Tibial nerve (tissue), 4 donors: ENCODE measurements around the gene MUC5B. TPM values are rescaled to one million over a fixed set of nuclear protein-coding genes. Genes with fewer than 3 reads are reported as not detected.
A peak's percentile ranks its signal among the peaks of the same experiment; 100 is the strongest.
"Not testable (repeated sequence)": the region's sequence is repeated elsewhere in the genome, so short reads cannot be mapped to it uniquely, and the experiment has no call there.

Experiments used
- DNase-seq, 2 donors: peaks; one replicate each; pipeline ENCODE4 v3.0.0-alpha.2; 2019; ENCODE audit warnings: low spot score in 2 of 2
- H3K27ac ChIP-seq, 4 donors: fragments of 200-600 bp; sonication (generic) in 3 of 4; one replicate each; pipeline ENCODE4 v1.5.1; 2017 to 2019; ENCODE audit warnings: mild to moderate bottlenecking in 1 of 4
- H3K27me3 ChIP-seq, 2 donors: fragments of 200-600 bp; sonication (generic) in 1 of 2; one replicate each; pipeline versions ENCODE4 v1.5.1 to v1.6.0; 2017 to 2019
- H3K36me3 ChIP-seq, 3 donors: fragments of 200-600 bp; sonication (generic); one replicate each; pipeline ENCODE4 v1.5.1; 2018 to 2019
- H3K4me1 ChIP-seq, 4 donors: fragments of 200-600 bp; sonication (generic) in 3 of 4; one replicate each; pipeline ENCODE4 v1.5.1; 2017 to 2019
- H3K4me3 ChIP-seq, 4 donors: fragments of 200-600 bp; sonication (generic) in 3 of 4; one replicate each; pipeline ENCODE4 v1.5.1; 2017 to 2019; ENCODE audit warnings: mild to moderate bottlenecking in 1 of 4, moderate library complexity in 1 of 4
- H3K9me3 ChIP-seq, 4 donors: fragments of 200-600 bp; sonication (generic) in 3 of 4; one replicate each; pipeline ENCODE4 v1.5.1; 2017 to 2019
- CTCF ChIP-seq, 5 experiments: fragments of 200-600 bp in 3 of 5; fragments of 450-650 bp in 2 of 5; sonication (generic) in 3 of 5; IDR thresholded peaks; one replicate each; pipeline ENCODE4 v1.5.1; 2016 to 2019; ENCODE audit warnings: antibody characterized with exemption in 5 of 5, mild to moderate bottlenecking in 3 of 5, moderate library complexity in 2 of 5
- EP300 ChIP-seq, 2 donors: sonication (generic); formaldehyde crosslinking; IDR thresholded peaks; one replicate each; pipeline ENCODE4 v1.6.1; 2017; ENCODE audit warnings: antibody characterized with exemption in 2 of 2, mild to moderate bottlenecking in 1 of 2
- POLR2A ChIP-seq, 2 donors: fragments of 450-650 bp; IDR thresholded peaks; one replicate each; pipeline ENCODE4 v1.6.1; 2017; ENCODE audit warnings: antibody characterized with exemption in 2 of 2, mild to moderate bottlenecking in 2 of 2, moderate library complexity in 2 of 2
- WGBS, 2 donors: methylation state at CpG; one replicate each; pipeline ENCODE4 v1.1.5; 2018; 5-methylcytosine and 5-hydroxymethylcytosine counted together
- total RNA-seq, 4 donors: library from RNA; depleted of rRNA; stranded (reverse); fragments of >200 nt; gene quantifications; one replicate each; pipeline ENCODE4 v1.1.0, GENCODE V29; 2016

Gene MUC5B
- total RNA-seq, 4 donors from 2014 or later: under 0.01 to 0.22 TPM; not detected in 2

- Histone ChIP-seq H3K36me3 (no peaks in the 10 kb centered on the region), H3K9me3 (peaks cover 0 to 38% (median 4%) of the 10 kb centered on the region in 4 donors), H3K27me3 (peaks cover 0 to 7% of the 10 kb centered on the region in 2 donors), H3K27ac (no peak overlapping the region), H3K4me3 (no peak overlapping the region), H3K4me1 (peaks cover 0 to 6% (median 0%) of the 10 kb centered on the region in 4 donors)
- TF ChIP-seq EP300 (IDR thresholded peaks at IDR 0.05) (no peak), CTCF (IDR thresholded peaks at IDR 0.05) (no peak), POLR2A (IDR thresholded peaks at IDR 0.05) (no peak)
- WGBS, 2 donors: 51 to 65% methylated on average over 5 to 6 of the region's 6 CpGs
- DNase-seq: peak in 1 of 2 donors; percentile 4
Measured at GRCh38 chr11:1208144-1208393, 14.8 kb upstream of the MUC5B start.

GRCh38 chr11:1208394-1209261, 14.2 kb upstream of the MUC5B start:
- Histone ChIP-seq H3K4me1 (peaks cover 0 to under 1% (median 0%) of the 10 kb centered on the region in 4 donors), H3K27ac (no peak overlapping the region), H3K4me3 (no peak overlapping the region), H3K36me3 (no peaks in the 10 kb centered on the region), H3K27me3 (peaks cover 0 to 1% of the 10 kb centered on the region in 2 donors), H3K9me3 (peaks cover 0 to 42% (median 4%) of the 10 kb centered on the region in 4 donors)
- peak in 1 of 2 donors; percentile 6 for DNase-seq
- WGBS, 2 donors: 89 to 90% methylated on average over 37 to 38 of the region's 39 CpGs
- no peak for TF ChIP-seq CTCF (IDR thresholded peaks at IDR 0.05)
- TF ChIP-seq POLR2A (IDR thresholded peaks at IDR 0.05): no peak
- no peak for TF ChIP-seq EP300 (IDR thresholded peaks at IDR 0.05)

- Histone ChIP-seq H3K4me3 (no peak overlapping the region), H3K27me3 (no peaks in the 10 kb centered on the region), H3K9me3 (peaks cover 0 to 46% (median 4%) of the 10 kb centered on the region in 4 donors), H3K27ac (no peak overlapping the region), H3K36me3 (no peaks in the 10 kb centered on the region), H3K4me1 (no peaks in the 10 kb centered on the region)
- peak in 1 of 2 donors; percentile 7 for DNase-seq
- 89 to 93% methylated on average over 17 of the region's 17 CpGs for WGBS, 2 donors
- TF ChIP-seq POLR2A (IDR thresholded peaks at IDR 0.05) (no peak), CTCF (IDR thresholded peaks at IDR 0.05) (no peak), EP300 (IDR thresholded peaks at IDR 0.05) (no peak)
Measured at GRCh38 chr11:1209371-1210057, 13.4 kb upstream of the MUC5B start.

- Histone ChIP-seq H3K36me3 (no peaks in the 10 kb centered on the region), H3K4me3 (no peak overlapping the region), H3K4me1 (no peaks in the 10 kb centered on the region), H3K27me3 (no peaks in the 10 kb centered on the region), H3K9me3 (peaks cover 0 to 50% (median 4%) of the 10 kb centered on the region in 4 donors), H3K27ac (no peak overlapping the region)
- 79 to 92% methylated on average over 2 of the region's 2 CpGs for WGBS, 2 donors
- no peak for DNase-seq
- no peak for TF ChIP-seq POLR2A (IDR thresholded peaks at IDR 0.05)
- no peak for TF ChIP-seq CTCF (IDR thresholded peaks at IDR 0.05)
- no peak for TF ChIP-seq EP300 (IDR thresholded peaks at IDR 0.05)
Measured at GRCh38 chr11:1211838-1212237, 11.0 kb upstream of the MUC5B start.

- WGBS, 2 donors: 74 to 89% methylated on average over 8 of the region's 8 CpGs
- Histone ChIP-seq H3K27me3 (peaks cover 0 to 18% of the 10 kb centered on the region in 2 donors), H3K9me3 (peaks cover 0 to 37% (median 4%) of the 10 kb centered on the region in 4 donors)
- H3K4me3 ChIP-seq, H3K4me1 ChIP-seq, H3K36me3 ChIP-seq, DNase-seq, H3K27ac ChIP-seq: not testable (repeated sequence)
Measured at GRCh38 chr11:1215826-1216225, 7.0 kb upstream of the MUC5B start.
